UCSD-AML1 (cell line): ENCODE results near the gene NRROS.

ENCODE experiments used
- DNase-seq: peaks from one replicate; lab custom pipeline; 2025; ENCODE audit not compliant: unreplicated experiment; lab: John Stamatoyannopoulos, UW

The NRROS gene

DNA sequence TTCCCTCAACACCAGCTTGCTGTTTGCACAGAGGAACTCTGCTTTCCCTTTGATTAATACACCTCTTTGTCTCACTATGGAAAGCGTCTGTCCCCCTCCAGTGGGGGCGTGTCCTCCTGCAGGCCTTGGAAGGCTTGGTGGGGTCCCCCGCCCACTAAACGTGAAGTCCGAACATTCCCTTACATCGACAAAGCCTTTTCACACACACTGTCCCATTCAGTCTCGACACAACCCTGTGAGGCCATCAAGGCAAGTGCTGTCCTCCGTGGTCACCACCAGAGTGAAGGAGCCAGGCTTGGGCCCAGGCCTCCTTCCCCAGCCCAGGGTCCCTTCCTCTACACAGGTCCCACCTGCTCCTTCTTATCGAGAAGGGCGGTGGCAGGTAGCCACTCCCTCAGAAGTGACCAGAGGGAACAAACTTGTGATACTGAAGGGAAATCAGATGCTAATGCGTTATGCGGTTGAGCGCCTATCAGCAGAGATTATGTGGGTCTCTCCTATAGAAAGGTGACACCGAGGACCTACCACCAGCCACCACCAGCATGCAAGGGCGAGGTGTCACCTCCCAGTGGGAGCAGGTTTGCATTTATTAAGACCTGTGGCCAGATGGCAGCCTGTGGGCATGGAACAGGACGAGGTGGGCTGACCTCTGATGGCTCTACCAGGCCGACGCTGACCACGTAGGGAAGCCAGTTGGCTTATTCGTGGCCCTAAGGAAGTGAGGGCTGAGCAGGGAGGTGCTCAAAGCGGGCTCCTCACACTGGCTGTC lies 6.6 kb downstream of the NRROS start:
- no peak for DNase-seq

DNA sequence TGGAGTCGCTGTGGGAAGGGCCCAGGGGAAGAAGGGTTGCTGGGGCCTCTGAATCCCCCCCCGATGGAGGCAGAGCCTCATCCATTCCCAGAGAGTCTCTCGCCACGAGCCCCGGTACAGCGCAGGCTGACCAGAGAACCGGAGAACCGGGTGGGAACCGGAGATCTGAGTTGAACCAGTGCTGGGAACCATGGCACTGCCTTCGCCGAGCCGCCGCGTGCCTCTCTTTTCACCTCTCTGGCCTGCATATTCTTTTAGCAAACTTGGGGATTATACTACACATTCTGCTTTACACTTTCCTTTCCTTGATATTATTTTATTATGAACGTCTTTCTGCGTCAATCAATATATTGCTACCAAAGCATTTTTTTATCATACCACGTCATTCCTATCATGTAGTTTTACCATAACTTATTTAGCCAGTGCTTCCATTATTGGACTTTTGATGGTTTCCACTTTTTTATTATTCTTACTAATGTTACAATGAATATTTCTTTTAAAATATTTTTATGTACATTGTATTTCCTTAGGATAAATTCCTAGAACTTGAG lies 7.2 kb downstream of the NRROS start:
- no peak for DNase-seq

DNA sequence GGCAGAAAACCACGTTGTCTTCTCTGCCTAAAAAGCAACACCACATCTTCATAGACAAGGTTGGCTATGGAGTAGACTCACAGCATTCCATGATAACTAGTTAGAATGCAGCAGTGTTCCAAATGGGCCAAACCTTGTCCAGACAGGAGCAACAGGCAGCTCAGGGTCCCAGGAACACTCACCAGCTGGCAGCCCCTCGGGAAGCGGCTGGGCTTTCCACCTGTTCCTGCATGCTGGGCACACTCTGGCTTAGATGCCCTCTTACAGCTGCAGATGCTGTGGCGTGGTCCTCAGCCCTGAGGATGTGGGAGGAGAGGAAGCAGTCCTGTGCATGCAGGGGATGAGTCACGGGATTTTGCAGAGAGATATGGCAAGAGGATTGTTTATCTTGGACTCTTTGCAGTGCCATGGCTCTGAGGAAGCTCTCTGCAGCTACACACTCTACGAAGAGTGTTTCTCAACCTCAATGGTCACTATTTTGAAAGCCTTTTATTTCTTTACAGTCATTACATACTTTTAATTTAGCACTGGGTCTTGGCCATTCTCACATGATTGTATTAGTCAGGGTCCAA lies 11.3 kb downstream of the NRROS start:
- peak; percentile 48 for DNase-seq

DNA sequence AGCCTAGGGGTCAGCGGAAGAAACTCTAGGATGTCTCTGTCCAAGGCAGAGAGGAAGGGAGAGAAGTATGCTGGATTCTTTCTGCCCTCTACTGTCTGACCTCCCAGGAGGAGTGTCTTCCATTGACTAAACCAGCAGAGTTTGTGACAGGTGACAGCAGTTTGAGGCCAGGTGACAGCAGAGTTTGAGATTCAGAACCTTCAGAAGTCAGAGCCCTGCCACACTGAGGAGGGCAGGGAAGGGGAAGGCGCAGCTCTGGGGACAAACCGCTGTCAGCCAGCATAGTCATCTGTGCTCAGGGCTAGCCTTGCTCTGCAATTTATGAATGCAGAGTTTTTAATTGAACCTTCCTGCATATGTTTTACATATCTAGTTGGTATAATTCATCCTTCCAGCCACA lies 12.3 kb downstream of the NRROS start:
- DNase-seq, result no peak

DNA sequence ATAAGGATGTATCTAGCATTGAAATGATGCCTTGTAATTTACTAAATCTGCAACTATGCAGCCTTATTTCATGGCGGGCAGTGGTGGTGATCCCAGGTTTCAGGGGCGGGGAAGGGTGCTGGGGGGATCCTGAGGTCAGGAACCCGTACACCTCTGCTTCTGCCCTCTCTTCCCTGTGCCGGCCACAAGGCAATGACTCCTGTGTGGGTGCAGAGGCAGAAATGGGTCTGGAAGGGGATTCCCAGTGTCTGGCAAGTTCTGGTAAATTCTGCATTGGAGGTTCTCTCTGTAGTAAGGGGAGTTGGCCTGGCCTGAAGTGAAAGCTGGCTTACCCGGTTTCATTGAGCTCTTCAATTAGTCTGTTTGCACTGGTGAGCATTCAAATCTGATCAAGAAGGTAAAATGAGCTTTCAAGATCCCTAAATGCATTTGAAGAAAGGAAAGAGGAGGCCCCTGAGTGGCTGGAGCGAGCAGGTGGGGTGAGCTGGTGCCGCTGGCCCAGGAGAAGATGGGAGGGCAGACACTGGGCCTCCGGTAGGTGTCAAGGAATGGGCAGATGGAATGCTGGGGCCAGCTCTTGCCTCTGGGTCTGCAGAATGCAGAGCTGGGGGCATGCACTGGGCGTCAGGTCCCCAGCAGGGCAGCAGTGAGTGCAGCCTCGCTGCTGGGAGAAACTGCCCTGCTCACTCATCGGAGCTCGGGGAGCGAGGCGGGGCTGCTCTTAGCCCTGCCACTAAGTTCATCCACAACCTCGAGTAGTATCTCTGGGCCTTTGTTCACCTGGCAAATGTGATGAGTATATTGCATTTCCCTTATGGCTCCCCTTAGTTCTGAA lies 13.7 kb downstream of the NRROS start:
- DNase-seq, result no peak

DNA sequence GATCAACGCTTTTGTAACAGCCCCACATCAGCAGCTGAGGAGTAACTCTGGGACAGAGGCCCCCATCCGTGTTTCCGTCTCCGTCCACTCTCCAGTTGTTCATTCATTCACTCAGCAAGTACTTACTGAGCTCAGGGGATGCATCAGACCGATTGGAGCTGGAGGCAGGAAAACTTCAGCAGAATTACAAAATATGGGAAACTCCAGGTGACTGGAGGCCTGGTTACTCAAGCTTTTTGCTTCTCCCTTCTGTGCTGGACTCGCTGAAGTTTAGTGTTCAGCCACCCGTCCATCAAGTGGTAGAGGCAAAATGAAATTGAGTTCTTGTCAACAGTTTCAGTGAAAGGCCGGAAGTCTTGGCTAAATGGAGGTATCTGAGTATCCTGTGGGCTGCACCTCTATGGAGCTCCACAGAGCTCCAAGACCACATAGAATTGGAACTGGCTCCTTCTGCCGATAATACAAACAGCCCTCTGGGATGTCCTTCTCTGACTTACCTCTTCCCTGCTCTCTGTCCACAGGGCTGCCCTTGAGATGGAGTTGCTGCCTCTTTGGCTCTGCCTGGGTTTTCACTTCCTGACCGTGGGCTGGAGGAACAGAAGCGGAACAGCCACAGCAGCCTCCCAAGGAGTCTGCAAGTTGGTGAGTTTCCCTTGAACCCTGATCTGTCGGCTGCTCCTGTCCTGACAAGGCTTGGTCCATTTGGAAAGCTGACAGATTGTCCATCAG lies 14.7 kb downstream of the NRROS start:
- no peak for DNase-seq

DNA sequence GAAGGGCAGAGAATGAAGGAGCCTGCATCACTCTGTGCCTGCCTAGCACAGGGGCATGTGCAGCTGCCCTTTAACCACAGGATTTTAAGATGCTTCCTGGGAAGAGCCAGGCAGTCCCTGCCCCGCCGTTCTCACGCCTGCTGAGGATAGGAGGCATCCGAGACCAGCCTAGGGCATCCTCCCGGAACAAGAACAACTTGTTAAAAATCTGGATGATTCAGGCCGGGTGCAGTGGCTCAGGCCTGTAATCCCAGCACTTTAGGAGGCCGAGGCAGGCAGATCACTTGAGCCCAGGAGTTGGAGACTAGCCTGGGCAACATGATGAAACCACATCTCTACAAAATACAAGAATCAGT lies 15.2 kb downstream of the NRROS start:
- DNase-seq, result no peak

DNA sequence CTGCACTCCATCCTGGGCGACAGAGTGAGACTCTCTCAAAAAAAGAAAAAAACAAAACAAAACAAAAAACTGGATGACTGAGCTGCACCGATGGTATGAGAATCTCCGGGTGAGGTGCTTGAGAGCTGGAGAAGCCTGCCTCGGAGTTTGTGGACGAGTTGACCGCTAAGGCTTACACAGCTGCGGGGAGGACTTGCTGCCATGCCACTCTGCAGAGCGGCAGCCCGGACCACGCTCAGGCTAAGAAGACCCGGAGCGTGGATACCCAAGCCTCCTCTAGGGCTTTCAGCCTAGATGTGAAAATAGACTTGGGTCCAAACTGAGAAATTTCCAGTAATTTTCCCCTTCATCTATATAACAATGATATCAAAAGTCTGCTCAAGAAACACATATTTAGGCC lies 16.0 kb downstream of the NRROS start:
- no peak for DNase-seq

DNA sequence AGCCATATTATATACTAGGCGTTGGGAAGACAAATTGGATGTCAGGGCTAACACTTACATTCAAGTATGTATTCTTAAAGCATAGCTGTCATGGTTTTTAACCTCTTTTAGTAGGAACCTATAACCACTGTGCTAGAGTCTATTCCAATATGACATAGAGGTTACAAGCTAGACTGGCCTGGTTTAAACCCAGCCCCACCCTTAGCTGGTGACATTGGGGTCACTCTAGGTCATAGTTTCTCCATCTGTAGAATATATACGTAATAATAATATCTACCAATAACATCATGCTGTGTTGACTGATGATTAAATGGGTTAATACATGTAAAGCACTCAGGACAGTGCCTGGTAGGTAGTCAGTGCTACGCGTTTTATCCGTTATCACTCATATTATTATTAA lies 16.7 kb downstream of the NRROS start:
- no peak for DNase-seq

DNA sequence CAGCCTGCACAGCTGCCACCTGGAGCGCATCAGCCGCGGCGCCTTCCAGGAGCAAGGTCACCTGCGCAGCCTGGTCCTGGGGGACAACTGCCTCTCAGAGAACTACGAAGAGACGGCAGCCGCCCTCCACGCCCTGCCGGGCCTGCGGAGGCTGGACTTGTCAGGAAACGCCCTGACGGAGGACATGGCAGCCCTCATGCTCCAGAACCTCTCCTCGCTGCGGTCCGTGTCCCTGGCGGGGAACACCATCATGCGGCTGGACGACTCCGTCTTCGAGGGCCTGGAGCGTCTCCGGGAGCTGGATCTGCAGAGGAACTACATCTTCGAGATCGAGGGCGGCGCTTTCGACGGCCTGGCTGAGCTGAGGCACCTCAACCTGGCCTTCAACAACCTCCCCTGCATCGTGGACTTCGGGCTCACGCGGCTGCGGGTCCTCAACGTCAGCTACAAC lies 20.4 kb downstream of the NRROS start:
- DNase-seq, result no peak

DNA sequence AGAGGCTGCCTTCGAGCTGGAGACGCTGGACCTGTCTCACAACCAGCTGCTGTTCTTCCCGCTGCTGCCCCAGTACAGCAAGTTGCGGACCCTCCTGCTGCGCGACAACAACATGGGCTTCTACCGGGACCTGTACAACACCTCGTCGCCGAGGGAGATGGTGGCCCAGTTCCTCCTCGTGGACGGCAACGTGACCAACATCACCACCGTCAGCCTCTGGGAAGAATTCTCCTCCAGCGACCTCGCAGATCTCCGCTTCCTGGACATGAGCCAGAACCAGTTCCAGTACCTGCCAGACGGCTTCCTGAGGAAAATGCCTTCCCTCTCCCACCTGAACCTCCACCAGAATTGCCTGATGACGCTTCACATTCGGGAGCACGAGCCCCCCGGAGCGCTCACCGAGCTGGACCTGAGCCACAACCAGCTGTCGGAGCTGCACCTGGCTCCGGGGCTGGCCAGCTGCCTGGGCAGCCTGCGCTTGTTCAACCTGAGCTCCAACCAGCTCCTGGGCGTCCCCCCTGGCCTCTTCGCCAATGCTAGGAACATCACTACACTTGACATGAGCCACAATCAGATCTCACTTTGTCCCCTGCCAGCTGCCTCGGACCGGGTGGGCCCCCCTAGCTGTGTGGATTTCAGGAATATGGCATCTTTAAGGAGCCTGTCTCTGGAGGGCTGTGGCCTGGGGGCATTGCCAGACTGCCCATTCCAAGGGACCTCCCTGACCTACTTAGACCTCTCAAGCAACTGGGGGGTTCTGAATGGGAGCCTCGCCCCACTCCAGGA lies 21.1 kb downstream of the NRROS start:
- no peak for DNase-seq

DNA sequence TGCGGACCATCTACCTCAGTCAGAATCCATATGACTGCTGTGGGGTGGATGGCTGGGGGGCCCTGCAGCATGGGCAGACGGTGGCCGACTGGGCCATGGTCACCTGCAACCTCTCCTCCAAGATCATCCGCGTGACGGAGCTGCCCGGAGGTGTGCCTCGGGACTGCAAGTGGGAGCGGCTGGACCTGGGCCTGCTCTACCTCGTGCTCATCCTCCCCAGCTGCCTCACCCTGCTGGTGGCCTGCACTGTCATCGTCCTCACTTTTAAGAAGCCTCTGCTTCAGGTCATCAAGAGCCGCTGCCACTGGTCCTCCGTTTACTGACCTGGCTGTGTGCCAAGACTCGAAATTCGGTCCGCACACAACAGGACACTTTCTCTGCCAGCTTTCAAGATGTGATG lies 21.9 kb downstream of the NRROS start:
- DNase-seq, result no peak

DNA sequence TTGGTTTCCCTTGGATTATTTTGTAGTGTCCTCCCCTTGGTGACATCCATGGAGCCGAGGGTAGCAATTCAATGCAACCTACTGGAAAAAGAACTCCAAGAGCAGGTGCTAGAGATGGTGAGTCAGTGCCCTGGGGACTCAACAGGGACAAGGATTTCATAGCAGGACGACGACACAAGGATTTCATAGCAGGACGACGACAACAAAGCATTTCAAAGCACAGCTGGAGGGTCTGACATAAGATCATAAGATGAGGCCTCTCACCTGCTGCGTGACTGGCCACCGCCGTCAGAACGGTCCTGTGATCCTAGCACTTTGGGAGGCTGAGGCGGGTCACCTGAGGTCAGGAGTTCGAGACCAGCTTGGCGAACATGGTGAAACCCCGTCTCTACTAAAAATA lies 22.5 kb downstream of the NRROS start:
- DNase-seq, result no peak

DNA sequence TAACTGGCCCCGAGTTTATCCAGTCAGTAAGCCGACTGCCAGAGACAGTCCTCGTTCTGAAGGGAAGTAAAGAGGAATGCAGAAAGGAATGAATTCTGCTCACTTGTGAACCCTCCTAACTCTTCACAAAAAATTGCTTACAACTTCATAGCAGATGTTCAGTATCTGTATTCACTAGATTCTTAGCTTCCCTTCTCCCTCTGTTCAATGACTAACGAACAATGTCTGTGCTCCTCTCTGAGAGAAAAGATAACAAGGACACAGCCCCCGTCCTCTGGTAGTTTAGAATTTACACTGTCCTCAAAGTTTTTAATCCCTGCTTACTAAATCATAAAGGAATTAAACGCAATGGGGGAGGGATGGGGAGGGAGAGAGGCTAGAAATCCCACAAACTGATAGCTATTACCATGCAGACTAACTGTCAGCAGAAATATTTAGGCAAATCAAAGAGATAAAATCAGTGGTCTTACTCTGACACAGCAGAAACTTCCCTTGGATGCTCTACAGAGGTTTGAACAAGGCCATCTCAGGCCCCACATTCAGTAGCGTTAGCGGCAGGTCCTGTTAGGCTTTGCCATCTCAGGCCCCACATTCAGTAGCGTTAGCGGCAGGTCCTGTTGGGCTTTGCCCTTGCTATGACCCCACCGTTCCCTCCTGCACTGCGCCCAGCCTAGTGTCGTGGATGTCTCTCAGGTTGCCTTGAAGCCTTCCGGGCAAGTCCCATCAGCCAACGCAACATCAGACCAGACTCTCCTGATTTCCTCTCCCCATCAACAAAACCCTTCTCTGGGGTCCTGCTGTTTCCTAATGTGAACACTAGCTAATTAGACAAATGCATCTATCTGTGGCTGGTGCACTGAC lies 23.4 kb downstream of the NRROS start:
- DNase-seq, result no peak

DNA sequence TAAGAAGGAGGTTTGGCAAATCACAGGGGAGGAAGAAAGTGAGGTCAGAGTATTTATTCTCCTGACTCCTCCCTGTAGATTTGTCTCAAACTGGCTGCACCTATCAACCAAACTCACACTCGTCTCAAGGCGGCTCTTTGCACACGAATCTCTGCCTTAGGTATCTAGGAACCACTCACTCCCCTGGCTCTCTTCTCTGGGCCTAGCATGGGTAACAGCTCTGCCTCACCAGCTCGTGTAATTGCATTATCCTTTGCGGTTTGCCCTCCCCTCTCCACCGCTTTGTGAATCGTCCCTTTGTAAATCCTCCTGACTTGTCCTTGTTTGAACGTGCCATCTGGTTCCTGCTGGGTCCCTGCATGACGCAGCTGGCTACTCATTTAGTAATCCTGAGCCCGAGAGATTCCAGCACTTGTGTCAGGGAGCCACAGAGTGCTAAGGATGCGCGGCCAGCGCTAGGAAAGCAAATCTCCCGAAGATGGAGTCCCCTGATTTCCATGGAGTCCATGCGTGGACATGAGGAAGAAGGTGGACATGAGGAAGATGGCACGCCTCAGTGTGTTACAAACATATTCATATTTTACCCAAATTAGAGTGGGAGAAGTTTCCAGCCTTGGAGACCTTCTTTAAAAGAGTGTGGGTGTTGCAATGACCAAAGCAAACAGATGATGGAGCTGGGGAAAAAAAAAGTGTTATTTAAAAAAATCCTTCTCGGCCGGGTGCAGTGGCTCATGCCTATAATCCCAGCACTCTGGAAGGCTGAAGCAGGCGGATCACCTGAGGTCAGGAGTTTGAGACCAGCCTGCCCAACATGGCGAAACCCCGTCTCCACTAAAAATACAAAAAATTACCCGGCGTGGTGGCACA lies 26.7 kb downstream of the NRROS start:
- DNase-seq, result no peak

DNA sequence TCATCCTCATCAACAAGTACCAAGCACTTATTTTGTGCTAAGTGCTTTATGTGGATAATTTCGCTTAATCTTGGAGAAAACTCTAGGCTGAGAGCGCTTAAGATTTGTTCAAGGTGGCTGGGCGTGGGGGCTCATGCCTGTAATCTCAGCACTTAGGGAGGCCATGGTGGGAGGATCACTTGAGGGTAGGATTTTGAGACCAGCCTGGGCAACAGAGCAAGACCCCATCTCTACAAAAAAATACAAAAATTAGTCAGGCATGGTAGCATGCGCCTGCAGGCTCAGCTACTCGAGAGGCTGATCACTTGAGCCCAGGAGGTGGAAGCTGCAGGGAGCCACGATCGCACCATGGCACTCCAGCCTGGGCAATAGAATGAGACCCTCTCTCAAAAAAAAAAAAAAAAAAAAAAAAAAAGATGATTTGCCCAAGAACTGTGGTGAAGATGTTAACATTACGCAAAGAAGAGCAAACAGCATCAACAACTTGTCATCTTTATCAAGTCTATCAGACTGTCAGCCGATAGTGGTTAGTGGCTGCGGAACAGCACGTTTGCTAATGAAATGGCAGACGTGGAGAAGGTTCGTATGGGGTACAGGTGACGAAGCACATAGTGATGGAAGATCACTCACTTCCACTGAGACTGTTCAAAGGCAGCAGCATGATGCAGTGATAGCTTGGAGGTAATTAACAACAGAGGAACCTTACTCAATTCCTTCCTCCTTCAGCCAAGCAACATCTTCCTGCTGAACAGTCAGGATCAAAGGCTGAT lies 27.7 kb downstream of the NRROS start:
- no peak for DNase-seq

DNA sequence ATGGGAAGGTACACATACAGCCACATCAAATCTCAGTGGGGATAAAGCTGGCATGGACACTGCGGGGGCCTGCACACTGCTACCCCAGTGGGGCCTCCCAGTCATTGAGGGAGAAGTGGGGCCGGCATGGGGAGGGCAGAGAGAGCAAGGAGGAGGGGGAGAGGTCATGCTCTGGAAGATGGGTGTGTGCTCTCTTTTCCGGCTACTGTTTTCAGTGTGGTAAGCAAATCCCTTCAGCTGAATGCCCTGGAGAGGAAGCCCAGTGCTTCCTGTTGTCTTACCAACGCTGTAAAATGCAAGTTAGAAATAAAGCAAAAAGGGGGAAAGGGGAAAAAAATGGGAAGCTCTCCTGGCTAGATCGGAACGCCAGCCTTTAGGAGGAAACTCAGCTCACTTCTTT lies 30.8 kb downstream of the NRROS start:
- DNase-seq, result no peak

DNA sequence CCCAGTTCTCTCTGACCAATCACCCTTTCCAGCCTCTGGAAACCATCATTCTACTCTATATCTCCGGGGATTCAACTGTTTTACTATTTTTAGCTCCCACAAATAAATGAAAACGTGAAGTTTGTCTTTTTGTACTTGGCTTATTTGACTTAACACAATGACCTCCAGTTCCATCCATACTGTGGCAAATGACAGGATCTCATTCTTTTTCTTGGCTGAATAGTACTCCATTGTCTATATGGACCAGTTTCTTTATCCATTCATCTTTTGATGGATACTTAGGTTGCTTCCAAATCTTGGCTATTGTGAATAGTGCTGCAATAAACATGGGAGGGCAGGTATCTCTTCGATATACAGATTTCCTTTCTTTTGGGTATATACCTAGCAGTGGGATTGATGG lies 34.1 kb downstream of the NRROS start:
- DNase-seq, result no peak
